HG03469 (cell line): ENCODE data around the gene OTOS.

ENCODE experiments used
- ATAC-seq: cut with Tn5 transposase; IDR thresholded peaks from one replicate; pipeline ENCODE4 v1.9.1; 2021; ENCODE audit warnings: mild to moderate bottlenecking, moderate library complexity, moderate number of reproducible peaks; ENCODE audit not compliant: unreplicated experiment

The OTOS gene

GRCh38 chr2:240140511-240140910 lies at the start of gene OTOS:
Gene OTOS (minus strand): TSS chr2:240140658. CDS start chr2:240140326, 332 bp downstream.
- ATAC-seq = no peak

GRCh38 chr2:240189686-240190085 lies 49.2 kb upstream of the OTOS start:
- ATAC-seq = no peak

- ATAC-seq = no peak
These were observed 47.6 kb upstream of the OTOS start for GRCh38 chr2:240187989-240188590.

GRCh38 chr2:240186191-240186725 lies 45.8 kb upstream of the OTOS start:
- no peak for ATAC-seq

- ATAC-seq = no peak
These were observed 44.2 kb upstream of the OTOS start for GRCh38 chr2:240184656-240185055.

- ATAC-seq = no peak
These were observed 43.6 kb upstream of the OTOS start for GRCh38 chr2:240183875-240184590.

- ATAC-seq = no peak
These were observed 42.8 kb upstream of the OTOS start for GRCh38 chr2:240183006-240183874.

- ATAC-seq = no peak
These were observed 42.0 kb upstream of the OTOS start for GRCh38 chr2:240182476-240182875.

GRCh38 chr2:240182001-240182400 lies 41.5 kb upstream of the OTOS start:
- ATAC-seq = no peak

- no peak for ATAC-seq
These were observed 39.6 kb upstream of the OTOS start for GRCh38 chr2:240179941-240180666.

- ATAC-seq = no peak
These were observed 38.8 kb upstream of the OTOS start for GRCh38 chr2:240179186-240179815.

- ATAC-seq = no peak
These were observed 38.1 kb upstream of the OTOS start for GRCh38 chr2:240178564-240178963.

GRCh38 chr2:240174496-240174895 lies 34.0 kb upstream of the OTOS start:
- ATAC-seq = no peak

GRCh38 chr2:240172071-240172895 lies 31.8 kb upstream of the OTOS start:
- no peak for ATAC-seq

- no peak for ATAC-seq
These were observed 30.4 kb upstream of the OTOS start for GRCh38 chr2:240170883-240171282.

- ATAC-seq = no peak
These were observed 29.9 kb upstream of the OTOS start for GRCh38 chr2:240170354-240170735.

- no peak for ATAC-seq
These were observed 29.3 kb upstream of the OTOS start for GRCh38 chr2:240169486-240170353.

GRCh38 chr2:240168546-240169361 lies 28.3 kb upstream of the OTOS start:
- ATAC-seq = no peak
